Left kidney (tissue), 2 donors: Measurements from ENCODE around the gene E2F6. TPM values are rescaled to one million over a fixed set of nuclear protein-coding genes. Genes with fewer than 3 reads are reported as not detected.

Experiments
- DNase-seq: peaks from one replicate; pipeline ENCODE4 v3.0.0-alpha.2; 2013
- polyA plus RNA-seq: library from polyadenylated mRNA; unstranded; fragments of 120-200 nt; gene quantifications from one replicate; pipeline ENCODE4 v1.2.1, GENCODE V29; 2013; ENCODE audit not compliant: insufficient read length

E2F6 gene
- polyA plus RNA-seq, 1 donor: 24.4 TPM

GRCh38 chr2:11395389-11395788 is 70.6 kb downstream of the E2F6 start:
- DNase-seq: no peak

Other genes with a start within 250 kb of the E2F6 start
- gene ROCK2, start 121.5 kb downstream of the E2F6 start, polyA plus RNA-seq: 46.2 TPM
- 22.5 TPM for gene GREB1, start 67.9 kb upstream of the E2F6 start, polyA plus RNA-seq
- gene NTSR2, start 204.0 kb upstream of the E2F6 start, polyA plus RNA-seq: not detected